NCI-H146 (cell line): ENCODE data around the gene CPT1C.
A peak's percentile ranks its signal among the peaks of the same experiment; 100 is the strongest.

ENCODE experiments used
- DNase-seq: peaks from one replicate; lab custom pipeline; 2025; lab: John Stamatoyannopoulos, UW

Gene CPT1C

DNA sequence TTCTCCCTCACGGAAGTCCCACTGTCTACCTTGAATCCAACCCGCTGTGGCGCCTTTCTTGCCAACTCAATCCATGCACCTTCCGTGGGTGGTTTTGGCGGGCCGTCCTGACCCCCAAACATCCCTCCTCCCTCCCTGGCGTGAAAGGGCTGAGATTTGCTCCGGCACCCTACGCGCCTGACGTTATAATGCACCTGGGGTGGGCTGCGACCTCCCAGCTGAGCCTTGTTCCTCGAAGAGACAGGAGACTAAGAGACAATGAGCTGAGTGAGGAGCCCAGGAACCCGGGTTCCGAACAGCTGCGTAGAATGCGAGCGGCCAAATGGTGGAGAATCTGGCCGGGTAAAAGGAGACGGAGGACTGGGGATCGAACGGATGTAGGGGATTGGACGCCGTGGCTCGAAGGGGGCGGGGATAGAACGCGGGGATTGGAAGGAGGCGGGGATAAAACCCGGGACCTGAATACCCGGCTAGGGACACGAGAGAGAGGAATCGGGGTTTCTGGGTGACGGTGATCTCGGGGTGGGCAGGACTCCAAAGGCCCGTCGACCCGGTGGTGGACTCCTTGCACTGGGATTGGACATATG lies at the start of gene CPT1C:
Gene CPT1C, plus strand, starts transcription at position 461 of the 587 bp plus-strand sequence. CDS start 1,137 bp downstream, outside the sequence.
- DNase-seq: peak; percentile 97

DNA sequence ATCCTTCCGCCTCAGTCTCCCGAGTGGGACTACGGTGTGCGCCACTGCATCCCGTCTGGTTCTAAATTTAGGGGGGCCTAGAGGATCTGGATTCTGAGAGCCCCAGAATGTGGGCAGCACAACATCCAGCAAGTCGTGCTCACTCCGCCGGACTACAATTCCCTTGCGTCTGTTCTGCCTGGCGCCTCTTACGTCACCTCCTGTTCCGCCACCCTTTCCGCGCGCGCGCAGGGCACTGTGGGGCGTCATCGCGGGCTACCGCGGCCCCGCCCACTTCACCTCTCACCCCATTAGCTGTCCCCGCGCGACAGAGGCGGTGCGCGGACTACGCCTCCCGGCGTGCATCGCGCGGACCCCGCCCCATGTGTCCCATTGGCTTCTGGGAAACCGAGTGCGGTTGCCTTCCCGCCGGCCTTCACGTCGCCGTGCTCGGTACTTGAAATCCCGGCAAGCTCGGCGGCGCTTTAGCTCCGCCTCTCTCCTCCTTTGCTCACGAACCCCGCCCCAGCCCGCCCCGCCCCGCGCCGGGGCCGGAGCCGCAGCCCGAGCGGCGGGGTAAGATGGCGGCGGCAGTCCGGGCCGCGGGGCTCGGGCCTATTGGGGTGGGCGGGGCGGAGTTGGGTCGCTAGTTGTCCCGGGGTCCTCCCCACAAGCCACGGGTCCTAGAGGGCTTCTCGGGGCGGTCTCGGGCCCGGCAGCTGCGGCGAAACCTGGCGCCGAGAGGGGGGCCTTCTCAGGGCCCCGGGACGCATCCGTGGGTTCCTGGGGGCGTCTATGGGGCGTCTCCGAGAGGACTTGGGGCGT lies 49.0 kb upstream of the CPT1C start, which contains the start of gene SCAF1:
Gene SCAF1, plus strand, starts transcription at position 522 of the 804 bp plus-strand sequence. CDS start 2,818 bp downstream, outside the sequence.
- peak; percentile 100 for DNase-seq

DNA sequence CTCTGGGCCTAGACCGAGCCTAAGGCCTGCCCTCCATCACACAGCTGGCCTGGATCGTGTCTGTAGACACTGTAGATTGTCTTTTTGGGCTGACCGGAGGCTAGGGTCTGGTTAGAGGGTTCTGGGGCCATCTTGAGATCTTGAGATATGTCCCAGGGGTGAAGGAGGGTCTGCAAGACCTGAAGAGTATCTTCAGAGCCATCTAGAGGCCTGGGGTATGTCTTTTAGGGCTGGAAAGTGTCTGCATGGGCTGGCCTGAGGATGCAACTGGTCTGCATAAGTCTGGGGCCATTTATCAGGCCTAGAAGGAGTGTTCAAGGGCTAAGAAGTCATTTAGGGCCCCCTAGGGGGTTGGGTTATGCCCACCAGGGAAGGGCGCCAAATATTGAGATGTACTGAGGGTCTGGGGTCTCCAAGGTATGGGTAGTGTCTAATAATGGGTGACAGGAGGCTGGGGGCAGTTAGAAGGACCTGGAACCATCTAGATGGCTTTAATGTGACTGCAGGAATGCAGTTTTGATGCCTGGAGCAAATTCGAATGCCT lies 48.4 kb upstream of the CPT1C start:
- DNase-seq: no peak

DNA sequence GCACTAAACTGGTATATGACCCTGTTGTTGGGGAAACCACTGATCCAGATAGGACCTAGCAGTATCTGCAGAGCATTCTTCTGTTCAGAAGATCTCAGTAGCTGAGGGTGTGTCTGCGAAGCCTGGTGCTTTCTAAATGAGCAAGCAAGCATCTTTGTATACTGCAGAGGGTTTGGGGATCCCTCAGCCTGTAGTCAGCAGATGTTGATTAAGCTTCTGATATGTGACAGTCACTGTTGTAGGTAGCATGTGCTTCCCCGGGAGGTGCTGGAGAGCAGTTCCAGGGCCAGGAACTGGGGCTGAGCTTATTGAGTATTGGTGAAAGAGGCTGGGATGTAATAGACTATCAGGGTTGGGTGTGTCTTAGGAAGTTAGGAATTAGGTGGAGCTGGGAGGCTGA lies 47.5 kb upstream of the CPT1C start:
- DNase-seq: no peak

DNA sequence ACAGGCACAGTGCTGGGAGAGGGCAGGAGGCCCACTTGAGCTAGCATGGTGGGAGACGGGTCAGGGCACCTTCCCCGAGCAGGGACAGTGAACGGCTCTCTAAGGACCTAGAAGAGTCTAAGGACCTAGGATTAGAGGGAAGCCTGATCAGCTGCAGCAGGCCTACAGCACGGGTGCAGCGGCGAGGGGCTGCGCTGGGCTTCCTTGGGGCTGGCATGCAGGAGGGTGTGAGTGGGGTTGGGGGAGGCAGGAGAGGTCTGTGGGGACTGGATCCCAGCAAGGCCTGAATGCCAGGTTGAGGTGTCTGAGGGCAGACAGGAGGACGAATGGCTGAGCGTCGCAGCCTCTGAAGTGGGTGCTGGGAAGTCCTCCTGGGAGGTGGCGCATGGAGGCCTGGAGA lies 45.3 kb upstream of the CPT1C start:
- DNase-seq: no peak

DNA sequence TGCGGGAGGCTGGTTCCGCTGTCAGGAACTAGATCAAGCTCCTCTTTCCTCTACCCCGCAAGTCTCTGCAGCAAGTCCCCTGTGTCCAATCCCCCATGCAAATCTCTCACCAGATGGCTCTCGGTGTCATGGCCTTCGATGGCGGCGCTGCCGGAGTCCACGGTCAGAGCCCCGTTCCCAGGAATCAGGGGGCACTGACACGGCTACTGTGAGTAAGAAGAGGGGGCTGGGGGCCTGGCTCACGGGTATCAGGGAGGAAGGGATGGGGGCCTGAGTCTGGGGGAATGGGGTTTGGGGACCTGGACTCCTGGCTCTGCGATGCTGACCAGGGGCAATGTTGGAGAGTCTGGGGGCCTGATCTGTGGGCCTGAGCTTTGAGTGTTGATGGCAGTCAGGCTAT lies 44.9 kb upstream of the CPT1C start:
- DNase-seq: no peak

DNA sequence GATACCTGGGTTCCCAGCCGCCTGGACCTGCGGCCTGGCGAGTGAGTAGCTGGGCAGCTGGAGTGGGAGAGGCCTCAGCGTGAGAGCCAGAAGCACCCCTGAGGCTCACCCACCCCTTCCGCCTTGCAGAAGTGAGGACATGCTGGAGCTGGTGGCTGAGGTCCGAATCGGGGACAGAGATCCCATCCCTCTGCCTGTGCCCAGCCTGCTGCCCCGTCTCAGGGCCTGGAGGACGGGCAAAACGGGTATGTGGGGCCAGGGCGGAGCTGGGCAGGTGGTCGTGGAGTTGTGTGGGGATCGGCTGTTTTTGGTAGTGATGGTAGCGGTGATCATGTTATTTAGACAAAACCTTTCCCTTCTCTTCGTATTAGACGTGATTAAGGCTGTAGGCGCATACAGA lies 44.3 kb upstream of the CPT1C start:
- no peak for DNase-seq

DNA sequence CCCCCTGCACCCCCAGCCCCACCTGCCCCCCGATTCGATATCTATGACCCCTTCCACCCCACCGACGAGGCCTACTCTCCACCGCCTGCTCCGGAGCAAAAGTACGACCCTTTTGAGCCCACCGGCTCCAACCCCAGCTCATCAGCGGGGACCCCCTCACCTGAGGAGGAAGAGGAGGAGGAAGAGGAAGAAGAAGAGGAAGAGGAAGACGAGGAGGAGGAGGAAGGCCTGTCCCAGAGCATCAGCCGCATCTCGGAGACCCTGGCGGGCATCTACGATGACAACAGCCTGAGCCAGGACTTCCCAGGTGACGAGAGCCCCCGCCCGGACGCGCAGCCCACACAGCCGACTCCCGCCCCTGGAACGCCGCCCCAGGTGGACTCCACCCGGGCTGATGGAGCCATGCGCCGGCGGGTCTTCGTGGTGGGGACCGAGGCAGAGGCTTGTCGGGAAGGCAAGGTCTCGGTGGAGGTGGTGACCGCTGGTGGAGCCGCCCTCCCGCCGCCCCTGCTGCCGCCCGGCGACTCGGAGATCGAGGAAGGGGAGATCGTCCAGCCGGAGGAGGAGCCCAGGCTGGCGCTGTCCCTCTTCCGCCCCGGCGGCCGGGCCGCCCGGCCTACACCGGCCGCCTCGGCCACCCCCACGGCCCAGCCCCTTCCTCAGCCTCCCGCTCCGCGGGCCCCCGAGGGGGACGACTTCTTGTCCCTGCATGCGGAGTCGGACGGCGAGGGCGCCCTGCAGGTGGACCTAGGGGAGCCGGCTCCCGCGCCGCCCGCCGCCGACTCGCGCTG lies 39.7 kb upstream of the CPT1C start:
- DNase-seq: no peak

DNA sequence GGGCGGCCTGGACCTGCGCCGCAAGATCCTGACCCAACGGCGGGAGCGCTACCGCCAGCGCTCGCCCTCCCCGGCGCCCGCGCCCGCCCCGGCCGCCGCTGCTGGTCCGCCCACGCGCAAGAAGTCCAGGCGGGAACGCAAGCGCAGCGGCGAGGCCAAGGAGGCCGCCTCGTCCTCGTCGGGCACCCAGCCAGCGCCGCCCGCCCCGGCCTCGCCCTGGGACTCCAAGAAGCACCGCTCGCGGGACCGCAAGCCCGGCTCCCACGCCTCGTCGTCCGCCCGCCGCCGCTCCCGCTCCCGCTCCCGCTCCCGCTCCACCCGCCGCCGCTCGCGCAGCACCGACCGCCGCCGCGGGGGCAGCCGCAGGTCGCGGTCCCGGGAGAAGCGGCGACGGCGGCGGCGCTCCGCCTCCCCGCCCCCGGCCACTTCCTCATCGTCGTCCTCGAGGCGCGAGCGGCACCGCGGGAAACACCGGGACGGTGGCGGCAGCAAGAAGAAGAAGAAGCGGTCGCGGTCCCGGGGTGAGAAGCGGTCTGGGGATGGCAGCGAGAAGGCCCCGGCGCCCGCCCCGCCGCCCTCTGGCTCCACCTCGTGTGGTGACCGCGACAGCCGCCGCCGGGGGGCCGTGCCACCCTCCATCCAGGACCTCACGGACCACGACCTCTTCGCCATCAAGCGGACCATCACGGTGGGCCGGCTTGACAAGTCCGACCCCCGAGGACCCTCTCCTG lies 38.9 kb upstream of the CPT1C start:
- no peak for DNase-seq

DNA sequence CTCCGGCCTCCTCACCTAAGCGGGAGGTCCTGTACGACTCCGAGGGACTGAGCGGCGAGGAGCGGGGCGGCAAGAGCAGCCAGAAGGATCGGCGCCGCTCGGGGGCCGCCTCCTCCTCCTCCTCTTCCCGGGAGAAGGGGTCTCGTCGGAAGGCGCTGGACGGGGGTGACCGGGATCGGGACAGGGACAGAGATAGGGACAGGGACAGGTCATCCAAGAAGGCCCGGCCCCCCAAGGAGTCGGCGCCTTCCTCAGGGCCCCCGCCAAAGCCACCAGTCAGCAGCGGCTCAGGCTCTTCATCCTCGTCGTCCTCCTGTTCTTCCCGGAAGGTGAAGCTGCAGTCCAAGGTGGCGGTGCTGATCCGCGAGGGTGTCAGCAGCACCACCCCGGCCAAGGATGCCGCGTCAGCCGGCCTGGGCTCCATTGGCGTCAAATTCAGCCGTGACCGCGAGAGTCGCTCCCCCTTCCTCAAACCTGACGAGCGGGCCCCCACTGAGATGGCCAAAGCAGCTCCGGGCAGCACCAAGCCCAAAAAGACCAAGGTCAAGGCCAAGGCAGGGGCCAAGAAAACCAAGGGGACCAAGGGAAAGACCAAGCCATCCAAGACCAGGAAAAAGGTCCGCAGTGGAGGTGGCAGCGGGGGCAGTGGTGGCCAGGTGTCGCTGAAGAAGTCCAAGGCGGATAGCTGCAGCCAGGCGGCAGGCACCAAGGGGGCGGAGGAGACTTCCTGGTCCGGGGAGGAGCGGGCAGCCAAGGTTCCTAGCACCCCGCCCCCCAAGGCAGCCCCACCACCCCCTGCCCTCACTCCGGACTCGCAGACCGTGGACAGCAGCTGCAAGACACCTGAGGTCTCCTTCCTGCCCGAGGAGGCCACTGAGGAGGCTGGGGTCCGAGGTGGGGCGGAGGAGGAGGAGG lies 38.1 kb upstream of the CPT1C start:
- no peak for DNase-seq

DNA sequence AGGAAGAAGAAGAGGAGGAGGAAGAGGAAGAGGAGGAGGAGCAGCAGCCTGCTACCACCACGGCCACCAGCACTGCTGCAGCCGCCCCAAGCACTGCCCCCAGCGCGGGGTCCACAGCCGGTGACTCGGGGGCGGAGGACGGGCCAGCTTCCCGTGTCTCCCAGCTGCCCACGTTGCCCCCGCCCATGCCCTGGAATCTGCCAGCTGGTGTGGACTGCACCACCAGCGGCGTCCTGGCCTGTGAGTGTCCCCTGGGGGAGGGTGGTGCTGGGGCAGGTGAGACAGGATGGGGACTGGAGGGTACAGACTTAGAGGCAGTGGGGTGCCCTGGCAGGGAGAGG lies 37.5 kb upstream of the CPT1C start:
- DNase-seq: no peak

DNA sequence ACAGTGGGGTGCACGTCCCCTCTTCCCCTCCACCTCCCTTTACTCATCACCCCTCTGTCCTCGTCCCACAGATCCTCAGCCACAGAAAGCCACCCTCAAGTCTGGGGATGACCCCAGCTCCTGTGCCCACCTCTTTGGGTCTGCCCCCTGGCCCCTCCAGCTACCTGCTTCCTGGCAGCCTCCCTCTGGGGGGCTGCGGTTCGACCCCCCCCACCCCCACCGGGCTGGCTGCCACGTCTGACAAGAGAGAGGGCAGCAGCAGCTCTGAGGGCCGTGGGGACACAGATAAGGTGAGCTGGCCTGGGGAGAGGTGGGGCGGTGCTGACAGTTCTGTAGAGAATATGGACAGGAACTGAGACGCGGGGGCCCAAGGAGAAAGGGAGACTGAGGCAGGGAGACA lies 36.3 kb upstream of the CPT1C start:
- DNase-seq: no peak

DNA sequence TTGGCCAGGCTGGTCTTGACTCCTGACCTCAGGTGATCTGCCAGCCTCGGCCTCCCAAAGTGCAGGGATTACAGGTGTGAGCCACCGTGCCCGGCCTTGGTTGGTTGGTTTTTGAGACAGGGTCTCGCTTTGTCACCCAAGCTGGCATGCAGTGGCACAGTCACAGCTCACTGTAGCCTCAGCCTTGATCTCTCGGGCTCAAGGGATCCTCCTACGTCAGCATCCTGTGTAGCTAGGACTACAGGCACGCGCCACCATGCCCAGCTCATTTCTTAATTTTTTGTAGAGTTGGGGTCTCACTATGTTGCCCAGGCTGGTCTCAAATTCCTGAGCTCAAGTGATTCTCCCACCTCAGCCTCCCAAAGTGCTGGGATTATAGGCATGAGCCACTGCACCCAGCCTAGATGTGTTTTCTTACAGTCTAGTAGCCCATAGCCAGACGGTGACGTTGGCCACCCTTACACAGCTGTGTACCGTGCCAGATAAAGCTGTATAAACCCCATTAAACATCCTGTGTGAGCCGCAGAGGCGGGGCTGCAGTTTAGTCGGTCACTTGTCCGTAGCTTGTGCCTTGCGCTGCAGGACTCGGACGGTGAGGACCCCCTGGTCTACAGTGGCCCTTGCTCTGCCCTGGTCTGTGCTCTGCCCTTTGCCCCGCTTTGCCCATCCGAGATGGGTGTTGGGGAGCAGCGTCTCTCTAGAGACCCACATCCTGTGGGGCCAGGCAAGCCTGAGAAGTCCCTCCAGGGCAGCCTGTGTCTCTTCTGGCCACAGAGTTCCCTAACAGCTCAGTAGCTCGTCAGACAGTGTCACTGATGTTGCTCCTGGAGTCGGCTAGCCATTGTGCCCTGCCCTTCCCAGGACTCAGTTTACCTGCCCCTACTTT lies 35.1 kb upstream of the CPT1C start:
- DNase-seq: no peak

DNA sequence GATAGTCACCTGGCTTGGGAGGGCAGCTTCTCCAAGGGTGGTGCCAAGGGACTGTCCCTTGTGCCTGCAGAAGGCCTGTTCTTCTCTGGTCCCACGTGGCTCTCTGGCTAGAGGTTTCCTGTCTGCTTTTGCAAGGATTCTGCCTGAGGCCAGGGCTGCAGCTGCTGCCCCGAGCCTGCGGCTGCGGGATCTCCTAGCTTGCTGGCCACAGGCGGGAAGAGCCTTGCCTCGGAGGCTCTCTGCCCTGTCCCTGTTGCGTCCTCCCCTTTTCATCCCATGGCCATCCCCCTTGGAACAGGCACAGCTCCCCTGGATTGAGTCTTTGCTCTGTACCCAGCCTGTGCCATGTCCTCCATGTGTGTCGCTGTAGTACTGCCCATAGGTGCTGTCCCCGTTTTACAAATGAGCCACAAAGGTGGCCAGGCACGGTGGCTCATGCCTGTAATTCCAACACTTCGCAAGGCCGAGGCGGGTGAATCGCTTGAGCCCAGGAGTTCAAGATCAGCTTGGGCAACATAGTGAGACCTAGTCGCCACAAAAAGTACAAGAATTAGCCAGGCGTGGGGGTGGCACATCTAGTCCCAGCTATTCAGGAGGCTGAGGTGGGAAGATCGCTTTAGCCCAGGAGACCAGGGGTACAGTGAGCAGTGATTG lies 34.3 kb upstream of the CPT1C start:
- DNase-seq: no peak

DNA sequence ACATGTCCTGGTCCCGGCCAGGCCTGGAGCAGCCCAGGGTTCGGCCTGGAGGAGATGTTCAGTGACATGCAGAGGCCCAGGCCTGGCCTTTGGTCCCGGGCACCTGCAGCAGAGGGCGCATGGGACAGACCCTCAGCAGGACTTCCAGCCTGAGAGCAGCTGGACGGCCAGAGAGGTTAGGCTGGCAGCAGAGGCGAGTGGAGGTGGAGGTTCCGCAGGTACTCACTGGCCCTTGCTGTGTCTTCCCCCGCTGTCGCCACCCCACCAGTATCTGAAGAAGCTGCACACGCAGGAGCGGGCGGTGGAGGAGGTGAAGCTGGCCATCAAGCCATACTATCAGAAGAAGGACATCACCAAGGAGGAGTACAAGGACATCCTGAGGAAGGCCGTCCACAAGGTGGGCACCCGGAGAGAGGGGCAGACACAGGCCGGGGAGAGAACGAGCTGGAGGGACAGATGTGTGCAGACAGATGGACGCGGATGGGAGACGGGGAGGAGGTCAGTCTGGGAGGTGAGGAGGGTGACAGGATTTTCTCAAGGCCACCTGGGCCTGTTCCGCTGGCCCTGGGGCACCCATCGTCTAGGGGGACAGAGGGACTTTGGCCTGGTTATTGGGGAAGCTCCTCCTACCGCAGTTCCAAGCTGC lies 33.3 kb upstream of the CPT1C start:
- DNase-seq: no peak

DNA sequence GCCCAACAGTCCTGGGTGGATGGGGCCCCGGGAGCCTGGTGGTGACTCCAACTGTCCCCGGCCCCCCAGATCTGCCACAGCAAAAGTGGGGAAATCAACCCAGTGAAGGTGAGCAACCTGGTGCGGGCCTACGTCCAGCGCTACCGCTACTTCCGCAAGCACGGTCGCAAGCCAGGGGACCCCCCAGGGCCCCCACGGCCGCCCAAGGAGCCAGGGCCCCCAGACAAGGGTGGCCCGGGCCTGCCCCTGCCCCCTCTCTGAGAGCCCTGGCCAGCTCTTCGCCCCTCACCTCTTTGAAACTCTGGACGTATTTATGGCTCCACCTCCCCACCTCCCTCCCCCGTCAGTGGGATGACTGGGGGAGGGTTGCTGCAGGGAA lies 32.8 kb upstream of the CPT1C start:
- DNase-seq: no peak

DNA sequence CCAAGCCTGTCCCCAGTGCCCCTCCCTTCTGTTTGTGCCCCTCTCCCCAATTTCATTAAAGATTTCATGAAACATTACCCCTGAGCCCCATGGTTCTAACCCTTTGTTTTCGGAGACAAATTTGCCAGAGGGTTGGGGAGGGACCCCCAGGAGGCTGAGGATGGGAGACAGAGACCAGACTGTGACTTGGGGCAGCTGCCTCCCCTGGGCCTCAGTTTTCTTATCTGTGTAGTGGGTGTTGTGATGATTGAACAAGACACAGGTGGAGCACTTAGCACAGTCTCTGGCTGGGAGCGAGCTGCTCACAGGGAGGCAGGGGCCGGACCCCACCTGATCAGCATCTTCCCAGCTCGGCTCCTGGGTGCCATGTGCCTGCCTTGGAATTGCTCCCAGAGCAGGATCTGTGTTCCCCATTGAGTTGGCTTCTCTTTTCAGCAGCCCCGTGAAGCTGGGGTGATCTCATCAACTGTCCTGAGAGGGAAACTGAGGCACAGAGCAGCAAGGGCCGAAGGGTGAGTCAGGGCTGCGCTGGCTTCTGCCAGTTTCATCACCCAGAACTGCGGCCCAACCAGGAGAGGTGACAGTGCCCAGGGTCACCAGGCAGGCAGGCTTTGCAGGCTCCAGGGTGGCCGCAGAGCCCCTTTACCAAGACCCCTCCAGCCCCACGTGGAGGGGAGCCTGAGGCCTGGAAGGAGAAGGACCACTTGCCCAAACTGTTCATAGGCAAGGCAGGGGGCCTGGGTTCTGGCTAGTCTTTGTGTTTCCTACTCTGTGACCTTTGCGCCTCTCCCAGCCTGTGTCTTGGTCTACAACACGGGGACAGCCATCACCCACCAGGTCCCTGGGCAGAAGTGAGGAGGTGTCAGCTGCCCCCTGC lies 32.1 kb upstream of the CPT1C start:
- no peak for DNase-seq
